ENCODE measurements around the gene CBX8. TPM values are rescaled to one million over a fixed set of nuclear protein-coding genes. Genes with fewer than 3 reads are reported as not detected.

CBX8 gene
- total RNA-seq, 4 donors from 2014 or later: 1.7 to 7.5 (median 2.6) TPM

DNA sequence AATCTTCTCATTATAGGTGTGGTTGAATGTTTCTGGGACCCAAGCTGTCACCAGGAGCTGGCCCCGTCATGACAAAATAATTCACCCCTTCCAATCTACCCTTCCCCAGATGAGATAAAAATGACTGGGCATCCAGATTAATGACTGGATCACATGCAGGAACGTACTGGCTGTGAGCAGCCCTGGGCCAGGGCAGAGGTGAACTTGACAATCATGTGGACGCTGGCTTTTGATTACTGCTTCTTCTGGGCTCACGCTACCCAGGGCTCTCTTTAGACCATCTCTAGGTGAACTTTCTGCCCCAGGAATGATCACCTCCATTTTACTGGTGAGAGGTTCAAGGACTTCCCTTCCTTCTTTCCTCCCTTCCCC, 24.1 kb upstream of the CBX8 start:
- TF ChIP-seq POLR2AphosphoS5 (IDR thresholded peaks at IDR 0.05) (no peak), EP300 (IDR thresholded peaks at IDR 0.05) (no peak), POLR2A (IDR thresholded peaks at IDR 0.05; ENCODE audit: low read depth) (no peak)
- TF ChIP-seq, protein P1, sequence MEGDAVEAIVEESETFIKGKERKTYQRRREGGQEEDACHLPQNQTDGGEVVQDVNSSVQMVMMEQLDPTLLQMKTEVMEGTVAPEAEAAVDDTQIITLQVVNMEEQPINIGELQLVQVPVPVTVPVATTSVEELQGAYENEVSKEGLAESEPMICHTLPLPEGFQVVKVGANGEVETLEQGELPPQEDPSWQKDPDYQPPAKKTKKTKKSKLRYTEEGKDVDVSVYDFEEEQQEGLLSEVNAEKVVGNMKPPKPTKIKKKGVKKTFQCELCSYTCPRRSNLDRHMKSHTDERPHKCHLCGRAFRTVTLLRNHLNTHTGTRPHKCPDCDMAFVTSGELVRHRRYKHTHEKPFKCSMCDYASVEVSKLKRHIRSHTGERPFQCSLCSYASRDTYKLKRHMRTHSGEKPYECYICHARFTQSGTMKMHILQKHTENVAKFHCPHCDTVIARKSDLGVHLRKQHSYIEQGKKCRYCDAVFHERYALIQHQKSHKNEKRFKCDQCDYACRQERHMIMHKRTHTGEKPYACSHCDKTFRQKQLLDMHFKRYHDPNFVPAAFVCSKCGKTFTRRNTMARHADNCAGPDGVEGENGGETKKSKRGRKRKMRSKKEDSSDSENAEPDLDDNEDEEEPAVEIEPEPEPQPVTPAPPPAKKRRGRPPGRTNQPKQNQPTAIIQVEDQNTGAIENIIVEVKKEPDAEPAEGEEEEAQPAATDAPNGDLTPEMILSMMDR (IDR thresholded peaks at IDR 0.05): no peak
- DNase-seq (ENCODE audit: extremely low spot score): no peak
- H3K9me3 ChIP-seq: no peaks in the 10 kb centered on the region
- WGBS: 89% methylated on average over 4 of the region's 4 CpGs
- H3K4me3 ChIP-seq: no peak overlapping the region
- H3K27me3 ChIP-seq: peaks cover 0 to 40% (median 2%) of the 10 kb centered on the region in 4 donors
- H3K4me1 ChIP-seq: peaks cover 2 to 11% (median 2%) of the 10 kb centered on the region in 4 donors
- intact Hi-C loops (cut with DNase I): no loop called here
- no peaks in the 10 kb centered on the region for H3K36me3 ChIP-seq
- no peak overlapping the region for H3K27ac ChIP-seq (replicated peaks in 1 of 4)

DNA sequence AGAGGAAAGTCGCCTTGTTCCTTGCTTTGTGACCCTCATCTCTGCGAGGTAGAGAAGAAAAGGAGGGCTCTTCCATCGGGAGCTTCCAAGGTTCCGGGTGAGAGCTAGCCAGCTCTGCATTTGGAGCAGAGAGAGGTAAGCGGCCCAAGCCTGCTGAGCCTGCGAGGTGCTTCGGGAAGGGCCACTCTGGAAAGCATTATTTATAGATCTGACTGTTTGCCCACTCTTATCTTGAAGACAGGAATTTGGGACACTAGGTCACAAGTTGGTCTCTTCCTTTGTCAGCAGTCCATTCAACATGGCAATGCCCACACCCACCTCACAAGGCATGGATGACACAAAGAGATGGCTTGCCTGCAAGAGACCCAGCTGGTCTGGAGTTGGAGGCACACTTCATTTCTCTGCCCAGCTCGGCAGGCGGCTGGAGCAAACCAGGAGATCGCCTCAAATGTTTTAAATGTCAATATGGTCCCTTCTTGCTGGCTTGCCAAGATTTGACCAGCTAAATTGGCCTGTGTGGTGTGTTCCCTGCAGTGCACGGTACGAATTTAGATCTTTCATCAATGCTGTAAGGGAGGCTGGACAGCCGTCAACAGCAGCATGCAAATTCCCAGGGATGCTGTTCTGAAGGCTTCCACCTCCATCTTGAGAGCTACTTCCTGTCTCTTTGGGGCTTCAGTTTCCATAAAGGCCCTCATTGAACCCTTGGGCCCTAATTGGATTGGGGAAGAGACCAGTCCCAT, 22.8 kb upstream of the CBX8 start:
- TF ChIP-seq, protein P1 (IDR thresholded peaks at IDR 0.05): no peak
- no peak for TF ChIP-seq EP300 (IDR thresholded peaks at IDR 0.05)
- TF ChIP-seq POLR2AphosphoS5 (IDR thresholded peaks at IDR 0.05): no peak
- no peak for TF ChIP-seq POLR2A (IDR thresholded peaks at IDR 0.05; ENCODE audit: low read depth)
- Histone ChIP-seq H3K4me3 (no peak overlapping the region), H3K9me3 (no peaks in the 10 kb centered on the region), H3K4me1 (peaks cover 10 to 20% (median 11%) of the 10 kb centered on the region in 4 donors), H3K36me3 (no peaks in the 10 kb centered on the region), H3K27ac (replicated peaks in 1 of 4) (no peak overlapping the region), H3K27me3 (peaks cover 0 to 43% (median 14%) of the 10 kb centered on the region in 4 donors)
- intact Hi-C loops (cut with DNase I): no loop called here
- WGBS: 93% methylated on average over 12 of the region's 13 CpGs
- no peak for DNase-seq (ENCODE audit: extremely low spot score)

DNA sequence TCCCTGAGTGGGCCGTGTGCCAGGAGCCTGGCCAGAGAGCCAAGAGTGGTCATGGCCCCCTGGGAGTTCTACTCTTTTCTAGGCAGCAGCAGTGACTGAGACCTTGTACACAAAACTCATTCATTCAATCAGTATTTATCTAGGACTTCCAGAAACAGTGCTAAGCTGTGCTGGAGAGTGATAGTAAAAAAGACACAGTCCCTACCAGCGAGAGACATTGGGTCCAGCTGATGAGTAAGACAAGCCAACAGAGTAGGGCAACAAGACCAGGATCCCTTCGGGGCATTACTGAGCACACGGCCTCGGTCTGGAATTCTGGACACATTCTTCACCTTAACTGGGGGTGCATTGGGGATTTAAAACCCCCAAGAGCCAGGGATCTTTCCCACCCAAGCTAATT, 22.2 kb upstream of the CBX8 start:
- 80% methylated on average over 5 of the region's 5 CpGs for WGBS
- no peak overlapping the region for H3K4me3 ChIP-seq
- TF ChIP-seq EP300 (IDR thresholded peaks at IDR 0.05) (no peak), POLR2AphosphoS5 (IDR thresholded peaks at IDR 0.05) (no peak), POLR2A (IDR thresholded peaks at IDR 0.05; ENCODE audit: low read depth) (no peak)
- TF ChIP-seq, protein P1 (IDR thresholded peaks at IDR 0.05): no peak
- no peaks in the 10 kb centered on the region for H3K36me3 ChIP-seq
- intact Hi-C loops (cut with DNase I): no loop called here
- H3K27ac ChIP-seq (replicated peaks in 1 of 4): no peak overlapping the region
- H3K4me1 ChIP-seq: peaks cover 15 to 24% (median 17%) of the 10 kb centered on the region in 4 donors
- H3K9me3 ChIP-seq: no peaks in the 10 kb centered on the region
- H3K27me3 ChIP-seq: peaks cover 0 to 43% (median 20%) of the 10 kb centered on the region in 4 donors
- no peak for DNase-seq (ENCODE audit: extremely low spot score)

DNA sequence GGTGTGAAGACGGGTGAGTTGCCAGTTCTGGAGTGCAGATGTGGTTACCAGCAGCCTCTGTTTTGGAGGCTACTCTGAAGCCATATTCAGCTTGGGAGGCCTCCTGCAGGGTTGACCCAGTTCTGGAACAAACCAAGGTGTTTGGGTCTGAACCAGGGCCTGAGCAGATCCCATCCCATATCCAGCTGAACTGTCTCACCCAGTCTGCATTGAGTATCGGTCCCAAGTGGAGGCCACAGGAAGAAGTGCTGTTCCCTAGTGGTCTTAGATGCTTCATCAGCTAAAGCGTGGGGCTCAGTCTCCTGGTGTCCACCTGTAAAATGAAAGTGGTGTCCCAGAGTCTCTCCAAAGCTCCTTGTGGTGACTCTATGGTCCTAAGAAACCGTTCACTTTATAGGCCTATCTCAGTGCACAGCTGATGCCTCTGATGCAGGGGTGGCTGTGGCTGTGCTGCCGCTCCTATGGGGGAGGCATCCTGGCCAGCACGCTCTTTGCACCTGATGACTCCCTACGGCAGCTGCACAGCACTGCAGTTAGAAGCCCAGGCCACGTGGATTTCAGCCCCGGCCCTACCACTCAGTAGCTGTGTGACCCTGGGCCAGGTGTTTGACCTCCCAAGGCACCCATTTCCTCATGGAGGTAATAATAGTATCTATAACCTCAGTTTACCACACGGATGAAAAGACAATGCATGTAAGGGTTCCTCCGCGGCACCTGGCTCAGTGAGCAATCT, 21.3 kb upstream of the CBX8 start:
- TF ChIP-seq, protein P1 (IDR thresholded peaks at IDR 0.05): no peak
- TF ChIP-seq EP300 (IDR thresholded peaks at IDR 0.05) (no peak), POLR2A (IDR thresholded peaks at IDR 0.05; ENCODE audit: low read depth) (no peak), POLR2AphosphoS5 (IDR thresholded peaks at IDR 0.05) (no peak)
- Histone ChIP-seq H3K9me3 (no peaks in the 10 kb centered on the region), H3K4me1 (peaks cover 24 to 27% (median 24%) of the 10 kb centered on the region in 4 donors), H3K36me3 (no peaks in the 10 kb centered on the region), H3K27me3 (peaks cover 0 to 52% (median 25%) of the 10 kb centered on the region in 4 donors), H3K4me3 (no peak overlapping the region), H3K27ac (replicated peaks in 1 of 4) (no peak overlapping the region)
- no peak for DNase-seq (ENCODE audit: extremely low spot score)
- WGBS: 91% methylated on average over 9 of the region's 12 CpGs
- intact Hi-C loops (cut with DNase I): no loop called here
